Mucosa of rectum (tissue), 2 donors: ENCODE data around the gene LIN52.
"Not testable (repeated sequence)": the region's sequence is repeated elsewhere in the genome, so short reads cannot be mapped to it uniquely, and the experiment has no call there.

ENCODE experiments used
- H3K27ac ChIP-seq, 2 donors: one replicate each; pipeline ENCODE4 v1.7.0; 2013; ENCODE audit warnings: inconsistent platforms in 2 of 2, low read depth in 2 of 2, low read length in 2 of 2
- H3K27me3 ChIP-seq, 2 donors: one replicate each; pipeline ENCODE4 v1.7.0; 2013; ENCODE audit warnings: low read length in 2 of 2; ENCODE audit not compliant: control insufficient read depth in 2 of 2, insufficient read depth in 2 of 2
- H3K36me3 ChIP-seq, 2 donors: one replicate each; pipeline ENCODE4 v1.7.0; 2013; ENCODE audit warnings: low read length in 2 of 2; ENCODE audit not compliant: control insufficient read depth in 2 of 2, insufficient read depth in 2 of 2
- H3K4me1 ChIP-seq, 2 donors: one replicate each; pipeline ENCODE4 v1.7.0; 2013; ENCODE audit warnings: low read length in 2 of 2, mild to moderate bottlenecking in 1 of 2; ENCODE audit not compliant: control insufficient read depth in 2 of 2, insufficient read depth in 2 of 2
- H3K4me3 ChIP-seq, 2 donors: one replicate each; pipeline ENCODE4 v1.7.0; 2013; ENCODE audit warnings: low read length in 2 of 2
- H3K9ac ChIP-seq, 2 donors: one replicate each; pipeline ENCODE4 v1.7.0; 2013; ENCODE audit warnings: low read length in 2 of 2, low read depth in 1 of 2, mild to moderate bottlenecking in 1 of 2
- H3K9me3 ChIP-seq, 2 donors: one replicate each; pipeline ENCODE4 v1.7.0; 2013; ENCODE audit warnings: low read length in 2 of 2; ENCODE audit not compliant: control insufficient read depth in 2 of 2
- donor health status: healthy.
- donor health status: Normal muscosa, but diverticular disease.

Gene LIN52

GRCh38 chr14:74105381-74105780, 20.6 kb downstream of the LIN52 start:
- Histone ChIP-seq H3K9ac (no peak overlapping the region), H3K4me3 (no peak overlapping the region), H3K27me3 (no peaks in the 10 kb centered on the region), H3K36me3 (peaks cover 0 to 14% of the 10 kb centered on the region in 2 donors), H3K27ac (no peak overlapping the region), H3K4me1 (no peaks in the 10 kb centered on the region), H3K9me3 (no peaks in the 10 kb centered on the region)

GRCh38 chr14:74109369-74109768, 24.6 kb downstream of the LIN52 start:
- no peak overlapping the region for H3K9ac ChIP-seq
- no peaks in the 10 kb centered on the region for H3K9me3 ChIP-seq
- no peaks in the 10 kb centered on the region for H3K4me1 ChIP-seq
- H3K27me3 ChIP-seq: no peaks in the 10 kb centered on the region
- no peak overlapping the region for H3K4me3 ChIP-seq
- peaks cover 3 to 10% of the 10 kb centered on the region in 2 donors for H3K36me3 ChIP-seq
- no peak overlapping the region for H3K27ac ChIP-seq

GRCh38 chr14:74111395-74112216, 26.9 kb downstream of the LIN52 start:
- H3K27me3 ChIP-seq, H3K36me3 ChIP-seq, H3K9ac ChIP-seq, H3K4me1 ChIP-seq, H3K9me3 ChIP-seq, H3K27ac ChIP-seq, H3K4me3 ChIP-seq: not testable (repeated sequence)

GRCh38 chr14:74125487-74125886, 40.7 kb downstream of the LIN52 start:
- H3K36me3 ChIP-seq, H3K4me3 ChIP-seq, H3K27ac ChIP-seq, H3K4me1 ChIP-seq, H3K9ac ChIP-seq, H3K9me3 ChIP-seq, H3K27me3 ChIP-seq: not testable (repeated sequence)

- Histone ChIP-seq H3K27ac (no peak overlapping the region), H3K27me3 (no peaks in the 10 kb centered on the region), H3K9ac (no peak overlapping the region), H3K9me3 (no peaks in the 10 kb centered on the region), H3K4me1 (no peaks in the 10 kb centered on the region), H3K36me3 (no peaks in the 10 kb centered on the region), H3K4me3 (no peak overlapping the region)
These were observed 41.7 kb downstream of the LIN52 start for GRCh38 chr14:74126315-74127013.

- H3K27me3 ChIP-seq: no peaks in the 10 kb centered on the region
- H3K4me3 ChIP-seq: no peak overlapping the region
- H3K9me3 ChIP-seq: no peaks in the 10 kb centered on the region
- H3K4me1 ChIP-seq: no peaks in the 10 kb centered on the region
- no peak overlapping the region for H3K9ac ChIP-seq
- no peaks in the 10 kb centered on the region for H3K36me3 ChIP-seq
- H3K27ac ChIP-seq: no peak overlapping the region
These were observed 42.9 kb downstream of the LIN52 start for GRCh38 chr14:74127634-74128033.

GRCh38 chr14:74133833-74134481, 49.2 kb downstream of the LIN52 start:
- Histone ChIP-seq H3K27me3 (no peaks in the 10 kb centered on the region), H3K4me1 (peaks cover 9 to 11% of the 10 kb centered on the region in 2 donors), H3K9me3 (no peaks in the 10 kb centered on the region), H3K9ac (no peak overlapping the region), H3K36me3 (no peaks in the 10 kb centered on the region), H3K4me3 (peak overlapping the region in 1 of 2 donors; percentile 22), H3K27ac (peak overlapping the region; percentile 50 to 59)

- Histone ChIP-seq H3K4me3 (peak overlapping the region in 1 of 2 donors; percentile 22), H3K4me1 (peaks cover 9 to 11% of the 10 kb centered on the region in 2 donors), H3K9me3 (no peaks in the 10 kb centered on the region), H3K27me3 (no peaks in the 10 kb centered on the region), H3K36me3 (no peaks in the 10 kb centered on the region), H3K9ac (peak overlapping the region in 1 of 2 donors; percentile 22), H3K27ac (peak overlapping the region; percentile 46 to 59)
These were observed 49.7 kb downstream of the LIN52 start for GRCh38 chr14:74134484-74134883.

GRCh38 chr14:74135426-74135825, 50.7 kb downstream of the LIN52 start:
- Histone ChIP-seq H3K27me3 (no peaks in the 10 kb centered on the region), H3K4me1 (peaks cover 13 to 14% of the 10 kb centered on the region in 2 donors), H3K9ac (no peak overlapping the region), H3K36me3 (no peaks in the 10 kb centered on the region), H3K27ac (no peak overlapping the region), H3K4me3 (no peak overlapping the region), H3K9me3 (no peaks in the 10 kb centered on the region)

GRCh38 chr14:74140374-74140850, 55.7 kb downstream of the LIN52 start:
- no peak overlapping the region for H3K9ac ChIP-seq
- no peak overlapping the region for H3K27ac ChIP-seq
- H3K27me3 ChIP-seq: no peaks in the 10 kb centered on the region
- no peaks in the 10 kb centered on the region for H3K9me3 ChIP-seq
- no peaks in the 10 kb centered on the region for H3K36me3 ChIP-seq
- peaks cover 15 to 22% of the 10 kb centered on the region in 2 donors for H3K4me1 ChIP-seq
- peak overlapping the region in 1 of 2 donors; percentile 14 for H3K4me3 ChIP-seq
